RWPE2 (cell line): Measurements from ENCODE around the gene MICAL2.

Experiments
- ATAC-seq: fragments of 200-7000 bp; cut with Tn5 transposase; 3 replicates; pipeline ENCODE4 v1.9.1; 2021; ENCODE audit warnings: low read depth
- DNase-seq: peaks from one replicate; pipeline ENCODE4 v3.0.0-alpha.2; 2020; ENCODE audit warnings: low spot score
- H3K27ac ChIP-seq: fragments of 450-650 bp; 2 replicates; pipeline ENCODE4 v1.5.1; 2017; ENCODE audit warnings: mild to moderate bottlenecking; ENCODE audit not compliant: poor library complexity, severe bottlenecking
- H3K27me3 ChIP-seq: fragments of 250-450 bp; sonication (Bioruptor Pico); 2 replicates; pipeline ENCODE4 v1.5.1; 2021; ENCODE audit warnings: mild to moderate bottlenecking, moderate library complexity; ENCODE audit not compliant: insufficient read depth, poor library complexity, severe bottlenecking
- H3K36me3 ChIP-seq: fragments of 250-450 bp; sonication (Bioruptor Pico); 2 replicates; pipeline ENCODE4 v1.5.1; 2020; ENCODE audit warnings: low read depth, mild to moderate bottlenecking, moderate library complexity
- H3K4me1 ChIP-seq: fragments of 250-450 bp; sonication (Bioruptor Pico); 2 replicates; pipeline ENCODE4 v1.5.1; 2021; ENCODE audit warnings: mild to moderate bottlenecking, moderate library complexity; ENCODE audit not compliant: insufficient read depth, poor library complexity, severe bottlenecking
- H3K4me3 ChIP-seq: fragments of 250-450 bp; sonication (Bioruptor Pico); 2 replicates; pipeline ENCODE4 v1.5.1; 2021; ENCODE audit warnings: mild to moderate bottlenecking, moderate library complexity; ENCODE audit not compliant: severe bottlenecking
- H3K9me3 ChIP-seq: fragments of 250-450 bp; sonication (Bioruptor Pico); 2 replicates; pipeline ENCODE4 v1.5.1; 2021; ENCODE audit warnings: mild to moderate bottlenecking, moderate library complexity; ENCODE audit not compliant: severe bottlenecking
- TF ChIP-seq, protein P1 (sequence below): fragments of 450-650 bp; IDR thresholded peaks from one replicate; pipeline ENCODE4 v1.5.1; 2017; ENCODE audit warnings: mild to moderate bottlenecking, moderate library complexity; ENCODE audit not compliant: poor library complexity, severe bottlenecking

The MICAL2 gene

DNA sequence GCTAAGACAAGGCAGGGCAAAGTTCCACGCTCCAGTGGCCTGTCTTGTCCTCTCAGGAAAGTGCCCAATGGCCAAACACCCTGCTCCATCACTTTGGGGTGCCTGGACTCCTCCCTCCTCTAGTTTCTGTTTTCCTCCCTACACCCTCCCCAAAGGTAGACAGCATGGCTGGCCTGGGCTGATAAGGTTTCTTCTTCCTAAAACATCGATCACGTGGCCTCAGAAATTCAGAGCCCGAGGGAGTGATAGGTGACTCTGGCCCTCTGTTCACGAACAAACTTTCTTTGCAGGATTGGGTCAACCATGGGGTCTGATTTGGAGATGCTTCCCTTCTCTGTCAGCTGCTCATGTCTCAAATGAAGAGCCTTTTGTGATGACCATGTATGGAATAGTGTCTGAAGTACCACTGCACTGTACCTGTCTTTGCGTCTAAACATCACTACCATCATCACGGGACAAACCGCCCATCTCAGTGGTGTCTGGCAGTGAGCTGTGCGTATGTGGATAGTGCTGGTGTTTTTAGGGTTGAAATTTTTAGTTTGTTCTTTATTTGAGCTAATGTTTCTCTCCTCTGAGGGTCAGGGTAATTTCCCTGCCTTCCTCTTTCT lies 6.1 kb downstream of the MICAL2 start:
- Histone ChIP-seq H3K4me1 (peaks cover 54% of the 10 kb centered on the region), H3K4me3 (no peak overlapping the region), H3K9me3 (no peaks in the 10 kb centered on the region), H3K36me3 (peaks cover 94% of the 10 kb centered on the region), H3K27ac (peak overlapping the region; percentile 90), H3K27me3 (no peaks in the 10 kb centered on the region)
- ATAC-seq (no peak), DNase-seq (no peak)
- TF ChIP-seq, protein P1, sequence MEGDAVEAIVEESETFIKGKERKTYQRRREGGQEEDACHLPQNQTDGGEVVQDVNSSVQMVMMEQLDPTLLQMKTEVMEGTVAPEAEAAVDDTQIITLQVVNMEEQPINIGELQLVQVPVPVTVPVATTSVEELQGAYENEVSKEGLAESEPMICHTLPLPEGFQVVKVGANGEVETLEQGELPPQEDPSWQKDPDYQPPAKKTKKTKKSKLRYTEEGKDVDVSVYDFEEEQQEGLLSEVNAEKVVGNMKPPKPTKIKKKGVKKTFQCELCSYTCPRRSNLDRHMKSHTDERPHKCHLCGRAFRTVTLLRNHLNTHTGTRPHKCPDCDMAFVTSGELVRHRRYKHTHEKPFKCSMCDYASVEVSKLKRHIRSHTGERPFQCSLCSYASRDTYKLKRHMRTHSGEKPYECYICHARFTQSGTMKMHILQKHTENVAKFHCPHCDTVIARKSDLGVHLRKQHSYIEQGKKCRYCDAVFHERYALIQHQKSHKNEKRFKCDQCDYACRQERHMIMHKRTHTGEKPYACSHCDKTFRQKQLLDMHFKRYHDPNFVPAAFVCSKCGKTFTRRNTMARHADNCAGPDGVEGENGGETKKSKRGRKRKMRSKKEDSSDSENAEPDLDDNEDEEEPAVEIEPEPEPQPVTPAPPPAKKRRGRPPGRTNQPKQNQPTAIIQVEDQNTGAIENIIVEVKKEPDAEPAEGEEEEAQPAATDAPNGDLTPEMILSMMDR = no peak

DNA sequence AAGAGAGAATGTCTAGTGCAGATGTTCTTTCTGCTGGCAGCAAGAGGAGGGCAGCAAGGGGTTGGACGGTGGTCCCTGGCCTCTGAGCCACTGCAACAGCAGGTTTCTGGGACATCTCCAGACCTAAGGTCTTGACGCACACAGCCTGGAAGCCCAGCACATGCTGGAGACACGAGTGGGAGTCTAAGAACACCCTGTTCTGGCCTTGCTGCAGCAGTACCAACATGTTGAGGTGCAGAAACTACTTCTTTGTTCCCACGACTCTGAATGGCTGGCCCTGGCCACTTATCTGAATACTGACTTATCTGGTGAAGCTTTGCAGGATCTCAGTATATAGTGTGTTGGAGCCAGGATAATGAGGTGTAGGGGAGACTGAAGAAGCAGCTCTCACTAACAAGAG lies 6.8 kb downstream of the MICAL2 start:
- Histone ChIP-seq H3K27ac (peak overlapping the region; percentile 90), H3K4me3 (no peak overlapping the region), H3K9me3 (no peaks in the 10 kb centered on the region), H3K27me3 (no peaks in the 10 kb centered on the region), H3K36me3 (peaks cover 95% of the 10 kb centered on the region), H3K4me1 (peaks cover 60% of the 10 kb centered on the region)
- DNase-seq (no peak), ATAC-seq (no peak)
- TF ChIP-seq, protein P1 = no peak

DNA sequence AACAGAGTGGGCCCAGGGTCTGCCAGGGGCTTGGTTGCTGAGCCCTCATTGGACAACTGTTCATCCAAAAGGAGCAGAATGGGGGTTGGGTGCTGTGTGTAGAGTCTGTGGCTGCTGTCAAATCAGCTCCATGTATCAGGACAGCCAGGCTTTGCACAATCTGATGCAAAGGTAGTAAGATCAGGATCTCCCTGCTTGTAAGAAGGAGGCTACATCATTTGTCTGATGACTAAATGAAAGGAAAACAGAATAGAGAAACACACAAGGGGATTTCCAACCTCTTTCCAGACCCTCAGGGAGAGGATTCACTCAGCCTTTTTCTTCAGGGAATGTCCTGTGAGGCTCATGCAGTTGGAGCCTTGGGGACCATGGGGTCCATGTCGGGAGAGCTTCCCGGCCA lies 7.2 kb downstream of the MICAL2 start:
- peaks cover 64% of the 10 kb centered on the region for H3K4me1 ChIP-seq
- H3K36me3 ChIP-seq = peaks cover 97% of the 10 kb centered on the region
- TF ChIP-seq, protein P1 = no peak
- H3K27ac ChIP-seq = peak overlapping the region; percentile 90
- H3K9me3 ChIP-seq = no peaks in the 10 kb centered on the region
- no peak for DNase-seq
- no peaks in the 10 kb centered on the region for H3K27me3 ChIP-seq
- ATAC-seq = no peak
- no peak overlapping the region for H3K4me3 ChIP-seq

DNA sequence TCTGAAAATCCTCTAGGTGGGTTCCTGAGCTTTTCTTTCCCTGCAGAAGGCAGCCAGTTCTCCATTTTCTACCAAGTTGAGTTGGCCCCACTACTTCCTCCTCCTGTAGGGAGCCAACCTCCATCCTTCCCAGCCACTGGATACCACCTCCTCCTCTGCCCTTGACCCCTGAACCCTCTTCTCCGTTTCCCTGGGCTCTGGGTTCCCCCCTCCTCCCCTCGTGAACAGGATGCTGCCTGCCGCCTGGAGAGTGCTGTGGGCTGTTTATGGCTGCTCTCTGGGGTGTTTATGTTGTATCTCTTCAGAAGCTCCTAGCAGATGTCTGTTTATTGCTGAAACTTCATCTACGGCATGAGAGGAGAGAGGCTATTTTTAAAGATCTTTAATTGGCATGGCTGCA lies 8.6 kb downstream of the MICAL2 start:
- H3K9me3 ChIP-seq = no peaks in the 10 kb centered on the region
- peaks cover 66% of the 10 kb centered on the region for H3K4me1 ChIP-seq
- TF ChIP-seq, protein P1 = no peak
- ATAC-seq (no peak), DNase-seq (no peak)
- H3K27ac ChIP-seq = peak overlapping the region; percentile 90
- H3K27me3 ChIP-seq = no peaks in the 10 kb centered on the region
- H3K36me3 ChIP-seq = peaks cover 94% of the 10 kb centered on the region
- no peak overlapping the region for H3K4me3 ChIP-seq

DNA sequence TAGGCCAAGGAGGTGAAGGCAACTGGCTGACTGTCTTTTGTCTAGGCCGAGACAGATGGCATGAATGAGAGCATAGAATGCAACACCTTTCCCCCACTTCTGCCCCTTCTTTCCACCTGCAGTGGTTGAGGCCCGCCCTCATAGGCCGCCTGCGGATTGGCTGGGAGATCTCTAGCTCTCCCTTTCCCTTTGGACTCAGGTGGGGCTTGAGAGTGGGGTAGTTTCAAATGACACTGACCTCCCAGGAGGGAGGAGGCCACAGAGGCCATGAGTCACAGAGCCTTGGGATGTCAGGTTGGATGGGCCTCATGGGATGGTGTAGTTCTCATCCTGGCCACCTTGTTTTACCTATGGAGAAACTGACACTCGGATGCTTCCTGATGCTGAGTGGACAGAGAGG lies 9.1 kb downstream of the MICAL2 start:
- Histone ChIP-seq H3K4me3 (no peak overlapping the region), H3K9me3 (no peaks in the 10 kb centered on the region), H3K27ac (peak overlapping the region; percentile 90), H3K36me3 (peaks cover 94% of the 10 kb centered on the region), H3K27me3 (no peaks in the 10 kb centered on the region), H3K4me1 (peaks cover 66% of the 10 kb centered on the region)
- DNase-seq (no peak), ATAC-seq (peak; percentile 40)
- TF ChIP-seq, protein P1 = no peak
